ENCODE results near the gene SH2D3C.

DNA sequence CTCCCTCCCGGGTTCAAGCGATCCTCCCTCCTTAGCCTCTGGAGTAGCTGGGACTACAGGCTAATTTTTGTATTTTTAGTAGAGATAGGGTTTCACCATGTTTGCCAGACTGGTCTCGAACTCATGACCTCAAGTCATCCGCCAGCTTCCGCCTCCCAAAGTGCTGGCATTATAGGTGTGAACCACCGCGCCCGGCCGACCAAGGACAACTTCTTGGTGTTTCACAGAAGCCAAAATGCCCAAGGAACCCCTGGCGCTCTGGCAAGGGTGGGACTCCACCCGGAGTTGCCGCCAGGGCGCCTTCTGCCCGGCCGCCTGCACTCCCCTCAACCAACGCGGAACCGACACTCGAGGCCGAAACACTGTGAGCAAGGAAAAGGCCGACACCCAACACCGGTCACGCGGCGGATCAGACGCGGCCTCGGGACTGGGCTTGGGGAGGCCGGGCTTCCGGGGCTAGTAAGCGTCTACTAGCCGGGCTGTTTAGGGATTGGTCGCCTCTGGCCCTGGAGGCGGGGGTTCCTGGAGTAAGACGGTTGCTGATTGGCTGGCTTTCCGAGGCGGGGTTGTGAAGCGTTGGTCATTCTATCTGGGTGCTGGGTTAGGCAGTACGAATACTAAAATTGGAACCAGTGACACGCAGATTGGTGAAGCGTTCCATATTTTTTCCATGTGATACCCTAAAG, 79.3 kb downstream of the SH2D3C start:
- TF ChIP-seq EP300 (IDR thresholded peaks at IDR 0.05; ENCODE audit: borderline replicate concordance in 1 of 2, control insufficient read depth in 1 of 2, low read depth in 2 of 2, low read length in 2 of 2), result no peak
- TF ChIP-seq, protein P1, sequence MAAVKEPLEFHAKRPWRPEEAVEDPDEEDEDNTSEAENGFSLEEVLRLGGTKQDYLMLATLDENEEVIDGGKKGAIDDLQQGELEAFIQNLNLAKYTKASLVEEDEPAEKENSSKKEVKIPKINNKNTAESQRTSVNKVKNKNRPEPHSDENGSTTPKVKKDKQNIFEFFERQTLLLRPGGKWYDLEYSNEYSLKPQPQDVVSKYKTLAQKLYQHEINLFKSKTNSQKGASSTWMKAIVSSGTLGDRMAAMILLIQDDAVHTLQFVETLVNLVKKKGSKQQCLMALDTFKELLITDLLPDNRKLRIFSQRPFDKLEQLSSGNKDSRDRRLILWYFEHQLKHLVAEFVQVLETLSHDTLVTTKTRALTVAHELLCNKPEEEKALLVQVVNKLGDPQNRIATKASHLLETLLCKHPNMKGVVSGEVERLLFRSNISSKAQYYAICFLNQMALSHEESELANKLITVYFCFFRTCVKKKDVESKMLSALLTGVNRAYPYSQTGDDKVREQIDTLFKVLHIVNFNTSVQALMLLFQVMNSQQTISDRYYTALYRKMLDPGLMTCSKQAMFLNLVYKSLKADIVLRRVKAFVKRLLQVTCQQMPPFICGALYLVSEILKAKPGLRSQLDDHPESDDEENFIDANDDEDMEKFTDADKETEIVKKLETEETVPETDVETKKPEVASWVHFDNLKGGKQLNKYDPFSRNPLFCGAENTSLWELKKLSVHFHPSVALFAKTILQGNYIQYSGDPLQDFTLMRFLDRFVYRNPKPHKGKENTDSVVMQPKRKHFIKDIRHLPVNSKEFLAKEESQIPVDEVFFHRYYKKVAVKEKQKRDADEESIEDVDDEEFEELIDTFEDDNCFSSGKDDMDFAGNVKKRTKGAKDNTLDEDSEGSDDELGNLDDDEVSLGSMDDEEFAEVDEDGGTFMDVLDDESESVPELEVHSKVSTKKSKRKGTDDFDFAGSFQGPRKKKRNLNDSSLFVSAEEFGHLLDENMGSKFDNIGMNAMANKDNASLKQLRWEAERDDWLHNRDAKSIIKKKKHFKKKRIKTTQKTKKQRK (IDR thresholded peaks at IDR 0.05; ENCODE audit: low read depth, low read length), result no peak
- TF ChIP-seq, protein P2, sequence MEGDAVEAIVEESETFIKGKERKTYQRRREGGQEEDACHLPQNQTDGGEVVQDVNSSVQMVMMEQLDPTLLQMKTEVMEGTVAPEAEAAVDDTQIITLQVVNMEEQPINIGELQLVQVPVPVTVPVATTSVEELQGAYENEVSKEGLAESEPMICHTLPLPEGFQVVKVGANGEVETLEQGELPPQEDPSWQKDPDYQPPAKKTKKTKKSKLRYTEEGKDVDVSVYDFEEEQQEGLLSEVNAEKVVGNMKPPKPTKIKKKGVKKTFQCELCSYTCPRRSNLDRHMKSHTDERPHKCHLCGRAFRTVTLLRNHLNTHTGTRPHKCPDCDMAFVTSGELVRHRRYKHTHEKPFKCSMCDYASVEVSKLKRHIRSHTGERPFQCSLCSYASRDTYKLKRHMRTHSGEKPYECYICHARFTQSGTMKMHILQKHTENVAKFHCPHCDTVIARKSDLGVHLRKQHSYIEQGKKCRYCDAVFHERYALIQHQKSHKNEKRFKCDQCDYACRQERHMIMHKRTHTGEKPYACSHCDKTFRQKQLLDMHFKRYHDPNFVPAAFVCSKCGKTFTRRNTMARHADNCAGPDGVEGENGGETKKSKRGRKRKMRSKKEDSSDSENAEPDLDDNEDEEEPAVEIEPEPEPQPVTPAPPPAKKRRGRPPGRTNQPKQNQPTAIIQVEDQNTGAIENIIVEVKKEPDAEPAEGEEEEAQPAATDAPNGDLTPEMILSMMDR (IDR thresholded peaks at IDR 0.05 in 2 of 3, conservative IDR thresholded peaks at IDR 0.05 in 1 of 3; ENCODE audit: control insufficient read depth in 2 of 3, extremely low read depth in 1 of 3, insufficient read depth in 1 of 3, low read depth in 3 of 3, low read length in 3 of 3), result no peak
- TF ChIP-seq, protein P3, sequence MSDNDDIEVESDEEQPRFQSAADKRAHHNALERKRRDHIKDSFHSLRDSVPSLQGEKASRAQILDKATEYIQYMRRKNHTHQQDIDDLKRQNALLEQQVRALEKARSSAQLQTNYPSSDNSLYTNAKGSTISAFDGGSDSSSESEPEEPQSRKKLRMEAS (IDR thresholded peaks at IDR 0.05; ENCODE audit: low read depth, low read length), result peak; percentile 43; the same call in 1 of the 2 replicates
- TF ChIP-seq POU2F2 (IDR thresholded peaks at IDR 0.05; ENCODE audit: borderline replicate concordance, low read depth, low read length), result no peak
- no peak for TF ChIP-seq EZH2 (IDR thresholded peaks at IDR 0.05; ENCODE audit: borderline replicate concordance, control insufficient read depth, low read depth, low read length)
- no peak for TF ChIP-seq NR2C2 (IDR thresholded peaks at IDR 0.05; ENCODE audit: borderline replicate concordance, control insufficient read depth, insufficient read length, low read depth)
- peak; percentile 22 to 42; a peak in 1 of 4 replicates for TF ChIP-seq BHLHE40 (IDR thresholded peaks at IDR 0.05; ENCODE audit: borderline replicate concordance in 1 of 2, low read depth in 2 of 2, low read length in 1 of 2)
- no peak for TF ChIP-seq BACH1 (IDR thresholded peaks at IDR 0.05; ENCODE audit: borderline replicate concordance)
- TF ChIP-seq POLR2A (IDR thresholded peaks at IDR 0.05; ENCODE audit: low read depth, low read length), result peak; percentile 77
- TF ChIP-seq SUPT20H (IDR thresholded peaks at IDR 0.05; ENCODE audit: borderline replicate concordance, control insufficient read depth, low read depth, low read length), result no peak
- TF ChIP-seq CHD2 (IDR thresholded peaks at IDR 0.05; ENCODE audit: borderline replicate concordance, low read depth, low read length), result 0 out of 2 replicates have a peak, but pooled peaks have one; percentile 36
- no peak for TF ChIP-seq HCFC1 (IDR thresholded peaks at IDR 0.05; ENCODE audit: low read length)
- no peak for TF ChIP-seq ZNF24 (IDR thresholded peaks at IDR 0.05)

Data from GM12878 (cell line).